MM.1S (cell line): ENCODE results near the gene C1QTNF5.

Experiments
- CTCF ChIP-seq: fragments of 300-600 bp; sonication (generic); IDR thresholded peaks from 2 replicates; pipeline ENCODE4 v1.5.1; 2016; ENCODE audit warnings: antibody characterized with exemption, low read length, mixed read lengths
- EZH2 ChIP-seq: fragments of 300-600 bp; sonication (generic); optimal IDR thresholded peaks from 2 replicates; pipeline ENCODE3; 2017; ENCODE audit warnings: low read depth, mild to moderate bottlenecking, antibody characterized with exemption, low read length, mixed read lengths
- EZH2phosphoT487 ChIP-seq: fragments of 300-600 bp; sonication (generic); IDR thresholded peaks from 2 replicates; pipeline ENCODE4 v1.6.1; 2018; ENCODE audit warnings: antibody characterized with exemption, low read length

- TF ChIP-seq CTCF (no peak), EZH2 (no peak), EZH2phosphoT487 (no peak)
Measured at GRCh38 chr11:119343726-119344125, 3.0 kb upstream of the C1QTNF5 start.
